Ascending aorta (tissue), 2 donors: Measurements from ENCODE around the gene TPSAB1. TPM values are rescaled to one million over a fixed set of nuclear protein-coding genes. Genes with fewer than 3 reads are reported as not detected.

ENCODE experiments used
- DNase-seq, 2 donors: peaks; one replicate each; pipeline ENCODE4 v3.0.0-alpha.2; 2019; ENCODE audit warnings: low spot score in 2 of 2
- H3K27ac ChIP-seq, 2 donors: fragments of 200-600 bp; sonication (generic); one replicate each; pipeline ENCODE4 v1.5.1; 2016 to 2017; ENCODE audit warnings: mild to moderate bottlenecking in 1 of 2
- H3K27me3 ChIP-seq: fragments of 200-600 bp; sonication (generic); one replicate; pipeline ENCODE4 v1.5.1; 2017
- H3K36me3 ChIP-seq, 2 donors: fragments of 200-600 bp; sonication (generic); one replicate each; pipeline ENCODE4 v1.5.1; 2016
- H3K4me1 ChIP-seq, 2 donors: fragments of 200-600 bp; sonication (generic); one replicate each; pipeline ENCODE4 v1.5.1; 2016 to 2017; ENCODE audit warnings: mild to moderate bottlenecking in 1 of 2
- H3K4me3 ChIP-seq, 2 donors: fragments of 200-600 bp; sonication (generic); one replicate each; pipeline ENCODE4 v1.5.1; 2016 to 2017; ENCODE audit warnings: mild to moderate bottlenecking in 1 of 2
- H3K9me3 ChIP-seq, 2 donors: fragments of 200-600 bp; sonication (generic); one replicate each; pipeline ENCODE4 v1.5.1; 2016
- CTCF ChIP-seq, 3 experiments: fragments of 200-600 bp in 2 of 3; fragments of 450-650 bp in 1 of 3; sonication (generic) in 2 of 3; IDR thresholded peaks; one replicate each; pipeline ENCODE4 v1.5.1; 2016 to 2019; ENCODE audit warnings: antibody characterized with exemption in 3 of 3, mild to moderate bottlenecking in 1 of 3, moderate library complexity in 1 of 3
- intact Hi-C: fragments of 100-400 bp; cut with DNase I; formaldehyde crosslinking; loops from one replicate; pipeline ENCODE4 v1.15.1; 2023
- total RNA-seq: library from RNA; depleted of rRNA; stranded (reverse); fragments of >200 nt; gene quantifications from one replicate; pipeline ENCODE4 v1.1.0, GENCODE V29; 2016

TPSAB1 gene
- total RNA-seq, 1 donor from 2014 or later, result 6.7 TPM

DNA sequence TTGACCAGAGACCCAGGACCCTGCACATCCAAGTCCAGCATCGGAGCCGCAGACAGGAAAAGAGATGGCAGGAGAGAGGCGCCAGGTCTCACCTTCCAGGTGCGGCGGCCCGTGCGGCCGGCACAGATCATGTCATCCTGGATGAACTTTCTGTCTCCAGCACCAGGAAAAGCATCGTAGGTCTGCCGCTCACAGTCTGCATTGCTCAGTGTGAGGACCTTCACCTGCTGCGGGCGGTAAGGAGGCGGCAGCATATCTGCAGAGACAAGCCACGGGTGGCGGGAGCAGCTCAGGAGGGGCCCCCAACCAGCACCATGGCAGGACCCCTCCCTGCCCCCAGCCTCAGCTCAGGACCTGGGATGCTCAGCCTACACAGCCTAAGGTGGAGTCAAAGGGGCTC is 33.3 kb downstream of the TPSAB1 start:
- no peak overlapping the region for H3K4me3 ChIP-seq
- no peaks in the 10 kb centered on the region for H3K27me3 ChIP-seq
- no peaks in the 10 kb centered on the region for H3K36me3 ChIP-seq
- intact Hi-C loops, result no loop called here
- H3K27ac ChIP-seq, result no peak overlapping the region
- no peaks in the 10 kb centered on the region for H3K9me3 ChIP-seq
- no peak for DNase-seq
- TF ChIP-seq CTCF (IDR thresholded peaks at IDR 0.05), result no peak
- H3K4me1 ChIP-seq, result no peaks in the 10 kb centered on the region

DNA sequence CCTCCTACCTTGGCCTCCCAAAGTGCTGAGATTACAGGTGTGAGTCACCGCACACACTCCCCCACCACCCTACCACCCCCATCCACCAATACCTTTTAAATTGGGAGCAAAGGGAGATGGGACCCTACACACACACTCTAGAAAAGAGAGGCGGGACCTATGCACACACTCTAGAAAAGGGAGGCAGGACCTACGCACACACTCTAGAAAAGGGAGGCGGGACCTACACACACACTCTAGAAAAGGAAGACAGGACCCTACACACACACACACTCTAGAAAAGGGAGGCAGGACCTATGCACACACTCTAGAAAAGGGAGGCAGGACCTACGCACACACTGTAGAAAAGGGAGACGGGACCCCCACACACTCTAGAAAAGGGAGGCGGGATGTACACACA is 34.3 kb downstream of the TPSAB1 start:
- Histone ChIP-seq H3K4me3 (no peak overlapping the region), H3K9me3 (no peaks in the 10 kb centered on the region), H3K27me3 (no peaks in the 10 kb centered on the region), H3K27ac (no peak overlapping the region), H3K36me3 (no peaks in the 10 kb centered on the region), H3K4me1 (no peaks in the 10 kb centered on the region)
- intact Hi-C loops, result no loop called here
- DNase-seq, result no peak
- TF ChIP-seq CTCF (IDR thresholded peaks at IDR 0.05), result no peak

DNA sequence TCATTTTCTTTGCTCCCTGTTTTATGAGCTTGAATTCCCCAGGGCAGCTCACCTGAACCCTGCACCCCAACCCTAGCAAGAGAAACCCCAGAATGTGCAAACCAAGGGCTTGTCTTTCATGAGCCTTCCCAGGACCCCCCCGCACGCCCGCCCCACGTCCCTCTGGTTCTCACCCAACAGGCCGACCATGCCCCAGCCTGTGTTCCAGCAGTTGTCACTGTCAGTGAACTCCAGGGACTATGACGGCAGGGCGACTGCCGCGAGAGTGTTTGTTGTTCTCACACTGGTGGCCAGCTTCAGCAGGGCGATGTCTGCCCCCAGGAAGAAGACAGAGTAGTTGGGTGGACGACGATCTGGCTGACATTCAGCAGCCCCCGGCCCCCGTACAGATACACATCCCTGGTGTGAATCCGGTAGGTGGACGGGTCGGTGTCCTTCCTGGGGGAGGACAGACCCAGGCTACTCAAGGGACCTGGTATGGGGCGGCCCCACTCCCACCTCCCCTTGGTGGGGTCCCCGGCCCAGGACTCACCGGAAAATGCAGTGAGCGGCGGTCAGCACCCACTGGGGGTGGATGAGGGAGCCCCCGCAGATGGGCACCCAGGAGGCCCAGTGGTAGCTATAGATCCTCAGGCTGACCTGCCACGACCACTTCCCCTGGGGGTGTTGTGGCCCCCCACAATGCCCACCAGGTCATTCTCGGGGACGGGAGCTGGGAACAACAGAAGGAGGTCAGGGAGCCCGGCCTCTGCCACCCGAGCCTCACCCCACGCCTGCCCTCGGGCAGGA is 35.5 kb downstream of the TPSAB1 start:
- no peaks in the 10 kb centered on the region for H3K27me3 ChIP-seq

GRCh38 chr16:1276580-1276878 is 36.0 kb downstream of the TPSAB1 start:
- H3K36me3 ChIP-seq, result no peaks in the 10 kb centered on the region
- no peaks in the 10 kb centered on the region for H3K9me3 ChIP-seq
- no peaks in the 10 kb centered on the region for H3K27me3 ChIP-seq
- intact Hi-C loops, result no loop called here
- no peaks in the 10 kb centered on the region for H3K4me1 ChIP-seq
- no peak overlapping the region for H3K4me3 ChIP-seq
- DNase-seq, result no peak
- no peak for TF ChIP-seq CTCF (IDR thresholded peaks at IDR 0.05)
- no peak overlapping the region for H3K27ac ChIP-seq

More for the DNA sequence above, 35.5 kb downstream of the TPSAB1 start:
- TF ChIP-seq CTCF (IDR thresholded peaks at IDR 0.05), result no peak
- H3K36me3 ChIP-seq, result no peaks in the 10 kb centered on the region
- intact Hi-C loops, result no loop called here
- no peaks in the 10 kb centered on the region for H3K9me3 ChIP-seq
- no peaks in the 10 kb centered on the region for H3K4me1 ChIP-seq
- DNase-seq, result no peak
- no peak overlapping the region for H3K4me3 ChIP-seq
- no peak overlapping the region for H3K27ac ChIP-seq

DNA sequence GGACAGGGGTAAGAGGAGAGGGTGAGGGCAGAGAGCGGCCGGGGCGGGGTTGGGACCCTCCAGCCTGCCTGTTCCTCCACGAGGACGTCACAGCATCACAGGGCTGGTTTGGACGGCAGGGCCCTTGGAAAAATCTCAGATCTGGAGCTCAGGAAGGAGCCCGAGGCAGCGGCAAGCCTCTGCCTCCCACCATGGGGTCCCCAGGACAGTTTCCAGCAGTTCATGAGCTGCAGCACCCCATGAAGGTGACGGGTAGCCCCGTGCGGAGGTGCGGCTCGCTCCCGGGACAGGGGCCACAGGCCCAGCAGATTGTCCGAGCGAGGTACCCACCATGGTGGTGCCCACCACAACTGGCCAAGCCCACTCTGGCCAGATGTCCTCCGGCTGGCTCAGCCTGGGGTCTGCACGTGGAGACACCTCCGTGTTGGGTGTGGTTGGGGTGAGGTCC is 36.7 kb downstream of the TPSAB1 start:
- no peaks in the 10 kb centered on the region for H3K27me3 ChIP-seq
- H3K9me3 ChIP-seq, result no peaks in the 10 kb centered on the region
- H3K4me1 ChIP-seq, result no peaks in the 10 kb centered on the region
- no peak overlapping the region for H3K27ac ChIP-seq
- no peak for DNase-seq
- TF ChIP-seq CTCF (IDR thresholded peaks at IDR 0.05), result no peak
- no peaks in the 10 kb centered on the region for H3K36me3 ChIP-seq
- intact Hi-C loops, result no loop called here
- H3K4me3 ChIP-seq, result no peak overlapping the region
